NB4 (cell line): ENCODE data around the gene TLE5.
"Not testable (repeated sequence)": the region's sequence is repeated elsewhere in the genome, so short reads cannot be mapped to it uniquely, and the experiment has no call there.

Experiments
- DNase-seq: peaks from one replicate; pipeline ENCODE4 v3.0.0; 2010; ENCODE audit warnings: low read depth
- H3K4me3 ChIP-seq: one replicate; pipeline ENCODE4 v1.5.1; 2011; ENCODE audit warnings: mild to moderate bottlenecking, low read depth, low read length, moderate library complexity
- MAX ChIP-seq: IDR thresholded peaks from 2 replicates; pipeline ENCODE4 v1.6.1; 2011; ENCODE audit warnings: low read depth, low read length
- MYC ChIP-seq: IDR thresholded peaks from 2 replicates; pipeline ENCODE4 v1.6.1; 2011; ENCODE audit warnings: low read depth, low read length
- POLR2A ChIP-seq: IDR thresholded peaks from 2 replicates; pipeline ENCODE4 v1.6.1; 2011; ENCODE audit warnings: mild to moderate bottlenecking; ENCODE audit not compliant: insufficient read length; ENCODE audit errors: extremely low read depth
- TF ChIP-seq, protein P1 (sequence below): IDR thresholded peaks from one replicate; pipeline ENCODE4 v1.5.1; 2012; ENCODE audit warnings: low read depth, low read length

TLE5 gene

GRCh38 chr19:3055741-3056416 lies 6.4 kb downstream of the TLE5 start:
- H3K4me3 ChIP-seq, result no peak overlapping the region
- TF ChIP-seq POLR2A (no peak), MAX (no peak), MYC (no peak)
- TF ChIP-seq, protein P1, sequence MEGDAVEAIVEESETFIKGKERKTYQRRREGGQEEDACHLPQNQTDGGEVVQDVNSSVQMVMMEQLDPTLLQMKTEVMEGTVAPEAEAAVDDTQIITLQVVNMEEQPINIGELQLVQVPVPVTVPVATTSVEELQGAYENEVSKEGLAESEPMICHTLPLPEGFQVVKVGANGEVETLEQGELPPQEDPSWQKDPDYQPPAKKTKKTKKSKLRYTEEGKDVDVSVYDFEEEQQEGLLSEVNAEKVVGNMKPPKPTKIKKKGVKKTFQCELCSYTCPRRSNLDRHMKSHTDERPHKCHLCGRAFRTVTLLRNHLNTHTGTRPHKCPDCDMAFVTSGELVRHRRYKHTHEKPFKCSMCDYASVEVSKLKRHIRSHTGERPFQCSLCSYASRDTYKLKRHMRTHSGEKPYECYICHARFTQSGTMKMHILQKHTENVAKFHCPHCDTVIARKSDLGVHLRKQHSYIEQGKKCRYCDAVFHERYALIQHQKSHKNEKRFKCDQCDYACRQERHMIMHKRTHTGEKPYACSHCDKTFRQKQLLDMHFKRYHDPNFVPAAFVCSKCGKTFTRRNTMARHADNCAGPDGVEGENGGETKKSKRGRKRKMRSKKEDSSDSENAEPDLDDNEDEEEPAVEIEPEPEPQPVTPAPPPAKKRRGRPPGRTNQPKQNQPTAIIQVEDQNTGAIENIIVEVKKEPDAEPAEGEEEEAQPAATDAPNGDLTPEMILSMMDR, result no peak
- no peak for DNase-seq

- no peak overlapping the region for H3K4me3 ChIP-seq
- TF ChIP-seq MAX (no peak), POLR2A (no peak), MYC (no peak)
- TF ChIP-seq, protein P1, result no peak
- no peak for DNase-seq
Measured at GRCh38 chr19:3054972-3055740, 7.1 kb downstream of the TLE5 start.

- H3K4me3 ChIP-seq, result no peak overlapping the region
- DNase-seq, result no peak
- TF ChIP-seq MAX (no peak), MYC (no peak), POLR2A (no peak)
- TF ChIP-seq, protein P1, result no peak
Measured at GRCh38 chr19:3054265-3054971, 7.9 kb downstream of the TLE5 start.

DNA sequence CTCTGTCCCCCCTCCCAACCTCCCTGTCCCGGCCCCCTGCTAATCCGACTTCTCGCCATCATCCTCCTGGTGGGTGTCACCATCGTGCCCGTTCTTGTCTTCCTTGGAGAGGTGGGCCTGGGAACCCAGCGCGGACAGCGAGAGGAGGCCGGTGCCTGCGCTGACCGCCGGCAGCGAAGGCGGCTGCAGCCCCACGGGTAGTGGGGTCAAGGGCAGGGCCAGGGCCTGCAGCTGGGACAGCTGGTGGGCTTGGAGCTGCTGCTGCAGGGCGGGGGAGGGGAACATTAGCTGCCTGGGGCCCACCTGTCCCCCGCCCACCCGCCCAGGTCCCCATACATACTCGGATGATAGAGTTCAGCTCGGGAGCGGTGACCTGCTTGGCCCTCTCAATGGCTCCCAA lies 8.5 kb downstream of the TLE5 start:
- no peak overlapping the region for H3K4me3 ChIP-seq
- TF ChIP-seq MAX, result no peak
- no peak for TF ChIP-seq POLR2A
- TF ChIP-seq, protein P1, result no peak
- TF ChIP-seq MYC, result no peak
- no peak for DNase-seq

DNA sequence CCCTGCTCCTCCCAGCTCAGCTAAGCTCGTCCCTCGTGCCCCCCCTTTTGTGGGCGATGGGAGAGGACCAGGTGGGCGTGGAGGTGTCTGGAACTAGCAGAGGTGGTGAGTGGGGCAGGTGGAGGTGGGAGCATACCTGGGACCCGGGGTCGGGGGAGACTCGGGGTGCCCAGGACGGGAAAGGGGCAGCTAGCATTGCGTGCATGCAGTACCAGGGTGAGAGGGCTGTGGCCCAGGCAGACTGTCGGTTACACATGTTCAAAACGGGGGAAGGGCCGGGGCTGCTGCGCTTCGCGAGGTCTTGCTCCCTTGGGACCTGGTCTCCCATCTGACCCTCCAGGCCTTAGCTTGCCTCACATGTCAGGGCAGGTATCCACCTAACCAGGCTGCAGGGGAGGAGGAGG lies 9.1 kb downstream of the TLE5 start:
- DNase-seq, result no peak
- TF ChIP-seq POLR2A (no peak), MYC (no peak)
- TF ChIP-seq, protein P1, result no peak
- H3K4me3 ChIP-seq, result no peak overlapping the region

DNA sequence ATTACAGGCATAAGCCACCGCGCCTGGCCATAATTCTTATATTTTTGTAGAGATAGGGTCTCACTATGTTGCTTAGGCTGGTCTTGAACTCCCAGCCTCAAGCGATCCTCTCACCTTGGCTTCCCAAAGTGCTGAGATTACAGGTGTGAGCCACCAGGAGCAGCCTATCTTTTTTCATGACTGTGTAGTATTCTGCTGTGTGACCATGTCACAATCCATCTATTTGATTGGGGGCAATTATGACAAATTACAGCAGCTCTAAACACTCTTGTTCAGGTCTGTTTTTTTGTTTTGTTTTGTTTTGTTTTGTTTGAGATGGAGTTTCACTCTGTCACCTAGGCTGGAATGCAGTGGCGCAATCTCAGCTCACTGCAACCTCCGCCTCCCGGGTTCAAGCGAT lies 12.3 kb downstream of the TLE5 start:
- not testable (repeated sequence) for H3K4me3 ChIP-seq

More for the DNA sequence above, 12.3 kb downstream of the TLE5 start:
- not testable (repeated sequence) for DNase-seq
